Activated T-cell treated with anti-CD3 and anti-CD28 coated beads, Interleukin-2, amount 50 U/mL, for 48 hours (primary cell): Measurements from ENCODE around the gene SPHK1.

Experiments used
- DNase-seq, 2 experiments: peaks; one replicate each; pipeline ENCODE4 v3.0.0-alpha.2; 2020

The SPHK1 gene

GRCh38 chr17:76363107-76363842 lies 21.1 kb upstream of the SPHK1 start:
- no peak for DNase-seq

DNA sequence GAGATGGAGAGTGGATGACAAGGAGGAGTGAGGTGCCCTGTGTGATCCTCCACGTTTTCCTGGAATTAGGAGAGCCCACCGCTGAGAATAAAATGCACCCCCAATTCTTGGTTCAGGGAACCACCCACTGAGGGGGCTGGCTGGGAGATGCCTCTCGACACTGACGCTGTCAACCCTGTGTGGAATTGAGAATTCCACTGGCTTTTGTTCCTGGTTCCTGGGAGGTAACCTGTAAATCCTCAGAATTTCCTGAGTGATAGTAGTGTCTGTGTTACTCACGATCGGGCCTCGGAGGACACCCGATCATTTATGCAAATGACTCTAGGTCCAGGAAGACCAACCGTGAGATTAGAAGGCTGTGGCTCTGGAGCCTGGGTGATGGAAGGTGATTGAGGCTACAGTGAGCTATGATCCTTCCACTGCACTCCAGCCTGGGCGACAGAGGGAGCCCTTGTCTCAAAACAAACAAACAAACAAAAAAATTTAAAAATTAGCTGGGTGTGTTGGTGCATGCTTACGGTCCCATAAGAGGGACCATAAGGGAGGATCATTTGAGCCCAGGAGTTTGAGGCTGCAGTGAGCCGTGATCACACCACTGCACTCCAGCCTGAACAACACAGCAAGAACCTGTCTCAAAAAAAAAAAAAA lies 19.0 kb upstream of the SPHK1 start:
- DNase-seq: no peak

GRCh38 chr17:76366247-76366646 lies 18.2 kb upstream of the SPHK1 start:
- DNase-seq: no peak

- no peak for DNase-seq
Observed at GRCh38 chr17:76367642-76368041, 16.8 kb upstream of the SPHK1 start.

GRCh38 chr17:76368545-76368944 lies 15.9 kb upstream of the SPHK1 start:
- no peak for DNase-seq

- no peak for DNase-seq
Observed at GRCh38 chr17:76369379-76369778, 15.0 kb upstream of the SPHK1 start.

- DNase-seq: no peak
Observed at GRCh38 chr17:76369804-76370203, 14.6 kb upstream of the SPHK1 start.

DNA sequence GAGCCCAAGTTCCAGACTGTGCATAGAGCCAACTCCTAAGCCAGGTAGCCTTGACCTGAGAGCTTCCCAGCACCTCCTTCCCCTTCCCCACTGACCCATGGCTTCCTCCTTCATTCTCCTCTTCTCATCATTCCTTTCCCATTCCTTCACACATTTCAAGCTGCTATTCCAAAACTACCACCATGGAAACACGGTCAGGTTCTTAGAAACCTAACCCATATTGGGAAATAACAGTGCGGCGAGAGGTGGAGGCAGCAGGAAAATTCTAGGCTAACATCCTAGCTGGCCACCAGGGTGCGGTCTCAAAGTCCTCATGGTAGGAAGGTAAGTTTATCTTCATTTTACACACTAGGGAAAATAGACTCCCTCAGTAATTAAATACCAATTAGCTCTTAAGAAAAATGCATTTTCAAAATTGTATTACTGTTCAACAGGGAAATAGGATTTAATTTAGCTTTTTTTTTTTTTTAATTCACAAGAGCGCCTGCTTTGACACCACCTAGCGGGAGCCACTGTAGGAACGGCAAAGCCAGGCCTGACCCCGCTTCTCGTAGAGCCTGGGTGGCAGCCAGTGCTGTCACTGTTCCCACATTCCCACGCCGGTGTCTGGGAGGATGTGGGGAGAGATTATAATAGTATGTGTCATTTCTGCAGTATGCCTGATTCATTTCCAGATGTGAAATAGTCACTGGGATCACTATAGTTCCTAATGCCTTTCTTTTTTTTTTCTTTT lies 14.0 kb upstream of the SPHK1 start:
- DNase-seq: no peak

DNA sequence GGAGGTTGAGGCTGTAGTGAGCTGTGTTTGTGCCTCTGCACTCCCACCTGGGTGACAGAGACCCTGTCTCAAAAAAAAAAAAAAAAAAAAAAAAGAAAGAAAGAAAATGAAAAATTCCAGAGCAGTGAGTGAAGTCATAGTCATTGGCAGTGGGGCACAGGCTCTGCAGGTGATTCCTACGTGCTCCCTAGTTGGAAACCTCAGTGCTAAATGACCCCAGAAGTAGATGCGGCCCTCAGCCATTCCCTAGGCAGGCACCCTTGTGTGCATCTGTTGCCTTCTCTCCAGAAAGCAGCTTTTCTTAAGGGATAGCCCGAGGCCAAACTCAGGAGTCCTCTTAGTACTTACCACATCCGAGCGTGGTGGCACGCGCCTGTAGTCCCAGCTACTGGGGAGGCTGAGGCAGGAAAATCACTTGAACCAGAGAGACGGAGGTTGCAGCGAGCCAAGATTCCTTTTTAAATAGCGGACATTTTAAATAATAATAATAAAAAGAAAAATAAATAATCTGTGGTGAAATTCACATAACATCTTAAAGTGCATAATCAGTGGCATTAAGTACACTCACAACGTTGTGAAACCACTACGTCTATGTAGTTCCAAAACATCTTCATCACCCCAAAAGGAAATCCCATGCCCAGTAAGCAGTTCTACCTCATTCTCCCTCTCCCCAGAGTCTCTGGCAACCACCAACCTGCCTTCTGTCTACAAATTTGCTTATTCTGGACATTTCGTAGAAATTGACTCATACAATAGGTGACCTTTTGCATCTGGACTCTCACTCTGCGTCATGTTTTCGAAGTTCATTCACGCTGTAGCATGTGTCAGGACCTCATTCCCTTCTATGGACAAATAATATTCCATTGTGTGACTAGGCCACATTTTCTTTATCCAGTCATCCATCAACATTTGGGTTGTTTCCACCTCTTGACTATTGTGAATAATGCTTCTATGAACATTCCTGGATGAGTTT lies 12.5 kb upstream of the SPHK1 start:
- no peak for DNase-seq

DNA sequence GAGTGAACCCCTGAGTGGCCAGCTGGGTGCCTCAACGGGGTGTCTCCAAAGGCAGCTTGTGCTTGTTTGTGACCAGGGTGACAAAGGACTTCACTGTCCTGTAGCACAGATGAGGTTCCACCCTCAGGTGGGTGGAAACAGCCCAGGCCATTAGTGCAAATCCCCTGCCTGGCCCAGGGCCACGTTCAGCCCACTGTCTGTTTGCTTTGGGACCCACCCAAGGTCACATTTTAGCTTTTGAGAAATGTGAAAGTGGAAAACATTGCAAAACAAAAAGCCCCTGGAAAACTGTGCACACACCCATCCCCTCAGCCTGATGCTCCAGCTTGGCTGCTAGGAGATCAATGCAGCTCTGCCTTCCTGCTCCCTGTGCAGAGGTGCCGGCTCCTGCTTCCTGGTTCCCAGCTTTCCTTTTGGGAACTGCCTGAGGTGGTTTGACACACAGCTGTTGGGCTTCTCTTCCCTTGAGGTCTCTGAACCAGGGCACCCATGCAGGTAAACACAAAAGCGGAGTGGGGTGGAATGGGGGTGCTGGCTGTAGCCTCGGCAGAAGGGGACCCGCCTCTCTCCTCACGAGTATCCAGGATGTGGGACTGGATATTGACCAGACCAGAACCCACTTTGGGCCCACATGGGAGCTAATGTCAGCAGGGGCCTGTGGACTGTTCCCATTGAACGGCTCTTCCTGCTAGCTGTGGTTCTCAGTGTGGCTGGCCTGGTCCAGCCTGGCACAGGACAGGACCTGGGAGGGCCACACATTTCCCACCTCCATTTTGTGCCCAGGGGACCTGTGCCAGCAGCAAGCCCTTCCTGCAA lies 7.9 kb upstream of the SPHK1 start:
- no peak for DNase-seq

DNA sequence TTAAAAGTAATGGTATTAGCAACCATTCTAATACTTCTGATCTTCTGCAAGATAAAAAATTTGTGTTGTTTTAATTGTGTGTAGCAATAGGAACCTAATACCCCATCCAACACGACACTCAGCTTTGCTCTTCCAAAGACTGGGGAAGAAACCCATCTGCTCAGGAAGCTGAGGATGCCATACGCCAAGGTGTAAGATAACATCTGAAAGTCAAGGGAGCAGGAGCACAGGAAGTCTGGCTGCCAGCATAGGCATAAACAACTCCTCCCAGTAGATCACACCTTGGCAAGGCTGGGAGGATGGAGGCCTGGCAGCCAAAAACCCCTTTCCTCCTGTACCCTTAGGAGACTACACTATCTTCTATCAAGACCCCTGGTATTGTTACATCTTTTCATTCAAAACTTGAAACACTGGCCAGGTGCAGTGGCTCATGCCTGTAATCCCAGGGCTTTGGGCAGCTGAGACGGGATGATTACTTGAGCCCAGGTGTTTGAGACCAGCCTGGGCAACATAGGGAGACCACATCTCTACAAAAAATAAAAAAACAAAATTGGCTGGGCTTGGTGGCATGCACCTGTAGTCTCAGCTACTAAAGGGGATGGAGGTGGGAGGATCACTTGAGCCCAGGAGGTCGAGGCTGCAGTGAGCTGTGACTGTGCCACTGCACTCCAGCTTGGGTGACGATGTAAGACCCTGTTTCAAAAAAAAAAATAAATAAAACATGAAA lies 5.7 kb upstream of the SPHK1 start:
- no peak for DNase-seq

DNA sequence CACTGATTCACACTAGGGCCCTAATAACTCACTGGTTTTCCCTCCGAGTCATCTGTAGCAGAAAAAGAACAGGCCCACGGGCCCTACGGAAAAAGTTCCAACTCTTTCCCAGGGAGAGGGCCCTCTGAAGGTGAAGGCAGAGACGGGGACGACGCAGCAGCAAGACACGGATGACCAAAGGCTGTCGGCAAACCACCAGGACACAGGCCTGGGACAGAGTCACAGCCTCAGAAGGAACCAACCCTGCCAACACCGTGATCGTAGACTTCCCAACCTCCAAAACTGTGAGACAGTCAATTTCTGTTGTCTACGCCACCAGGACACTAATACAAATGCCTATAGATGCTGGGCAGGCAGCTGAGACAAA lies 5.2 kb upstream of the SPHK1 start:
- DNase-seq: no peak

DNA sequence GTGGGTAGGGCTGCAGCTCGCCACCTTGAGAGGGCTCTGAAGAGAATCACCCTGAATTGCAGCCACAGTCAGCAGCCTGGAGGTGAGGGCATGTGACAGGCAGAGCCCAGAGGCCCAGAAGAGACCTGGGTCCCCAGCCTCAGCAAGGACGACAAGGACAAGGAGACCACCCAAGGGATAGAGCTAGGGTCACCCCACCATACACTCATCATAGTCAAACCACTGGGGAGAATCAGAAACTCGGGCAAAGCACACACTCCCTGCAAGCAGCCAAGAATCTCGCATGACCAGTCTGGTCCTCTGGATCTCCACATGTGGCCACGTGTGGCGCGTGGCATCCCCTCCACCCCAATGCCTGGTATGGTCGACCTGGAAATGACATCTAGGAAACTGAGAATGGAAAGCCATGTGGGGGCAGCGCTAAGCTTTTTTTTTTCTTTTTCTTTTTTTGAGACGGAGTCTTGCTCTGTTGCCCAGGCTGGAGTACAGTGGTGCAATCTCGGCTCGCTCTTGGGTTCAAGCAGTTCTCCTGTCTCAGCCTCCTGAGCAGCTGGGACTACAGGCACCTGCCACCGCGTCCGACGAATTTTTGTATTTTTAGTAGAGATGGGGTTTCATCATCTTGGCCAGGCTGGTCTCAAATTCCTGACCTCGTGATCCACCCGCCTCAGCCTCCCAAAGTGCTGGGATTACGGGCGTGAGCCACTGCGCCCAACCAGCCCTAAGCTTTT lies 4.6 kb upstream of the SPHK1 start:
- no peak for DNase-seq

GRCh38 chr17:76381633-76382350 lies 2.6 kb upstream of the SPHK1 start:
- no peak for DNase-seq

DNA sequence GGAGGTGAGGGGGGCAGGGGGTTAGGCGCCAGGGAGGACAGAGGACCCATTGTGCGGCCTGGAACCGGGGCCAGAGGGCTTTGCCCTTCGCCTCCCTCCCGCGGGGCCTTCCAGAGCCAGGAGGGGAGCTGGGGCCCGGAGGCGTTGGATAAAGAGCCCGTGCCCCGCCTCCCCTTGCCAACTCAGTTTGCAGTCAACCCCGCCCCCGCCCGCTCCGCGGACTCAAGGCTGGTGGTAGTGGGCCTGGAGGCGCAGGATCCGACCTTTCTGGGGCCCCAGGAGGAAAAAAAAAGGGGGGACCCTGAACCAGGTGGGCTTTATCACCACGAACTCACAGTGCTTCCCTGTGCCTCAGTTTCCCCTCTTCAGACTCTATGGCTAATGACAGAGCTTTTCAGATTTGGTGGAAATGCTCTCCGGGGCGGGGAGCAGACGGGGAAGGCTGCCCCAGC lies 2.0 kb upstream of the SPHK1 start:
- DNase-seq: peak; percentile 45 to 59

GRCh38 chr17:76382803-76383545 lies 1.4 kb upstream of the SPHK1 start:
- DNase-seq: peak; percentile 82 to 85

- DNase-seq: peak; percentile 80 to 82
Observed at GRCh38 chr17:76383546-76384221, 725 bp upstream of the SPHK1 start.
